Activated CD4-positive, alpha-beta T cell treated with anti-CD3 and anti-CD28 coated beads, Interleukin-2, amount 50 U/mL, for 4 hours (primary cell): ENCODE measurements around the gene GLIPR2.
"Not testable (repeated sequence)": the region's sequence is repeated elsewhere in the genome, so short reads cannot be mapped to it uniquely, and the experiment has no call there.

Experiments
- DNase-seq, 2 experiments: peaks; one replicate each; pipeline ENCODE4 v3.0.0-alpha.2; 2020

GLIPR2 gene

DNA sequence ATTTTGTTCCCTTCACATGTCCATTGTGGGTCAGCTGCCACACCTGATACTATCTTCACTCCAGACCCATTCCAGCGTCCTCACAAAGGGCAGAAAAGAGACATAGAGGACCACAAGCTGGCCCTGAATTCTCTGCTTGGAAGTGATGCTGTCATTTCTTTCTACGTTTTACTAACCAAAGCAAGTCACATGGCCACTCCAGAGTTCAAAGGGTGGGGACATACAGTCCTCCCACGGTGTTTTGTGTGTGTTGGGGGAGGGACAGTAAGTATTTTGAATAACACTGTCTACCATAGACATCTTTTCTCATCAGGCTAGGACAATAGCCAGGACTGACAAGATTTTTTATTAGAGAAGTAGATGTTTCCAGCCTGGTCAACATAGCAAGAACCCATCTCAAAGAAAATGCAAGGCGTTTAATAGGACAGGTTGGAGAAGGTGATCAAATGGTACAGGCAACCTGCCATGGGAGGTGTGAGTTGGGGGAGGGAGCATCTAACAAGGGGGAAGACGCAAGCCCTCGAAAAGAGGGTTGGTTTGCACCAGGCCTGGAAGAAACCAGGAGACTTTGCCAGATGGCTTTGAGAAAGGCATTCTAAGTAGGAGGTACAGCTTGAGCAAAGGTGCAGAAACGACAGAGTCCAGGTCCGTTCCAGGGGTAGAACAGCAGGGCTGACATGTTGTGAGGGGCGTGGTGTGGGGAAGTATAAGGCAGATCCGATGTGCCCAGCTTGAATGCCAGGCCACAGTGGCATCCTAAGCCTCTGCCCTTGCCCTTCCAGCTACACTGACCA lies 11.3 kb upstream of the GLIPR2 start:
- DNase-seq, result no peak

DNA sequence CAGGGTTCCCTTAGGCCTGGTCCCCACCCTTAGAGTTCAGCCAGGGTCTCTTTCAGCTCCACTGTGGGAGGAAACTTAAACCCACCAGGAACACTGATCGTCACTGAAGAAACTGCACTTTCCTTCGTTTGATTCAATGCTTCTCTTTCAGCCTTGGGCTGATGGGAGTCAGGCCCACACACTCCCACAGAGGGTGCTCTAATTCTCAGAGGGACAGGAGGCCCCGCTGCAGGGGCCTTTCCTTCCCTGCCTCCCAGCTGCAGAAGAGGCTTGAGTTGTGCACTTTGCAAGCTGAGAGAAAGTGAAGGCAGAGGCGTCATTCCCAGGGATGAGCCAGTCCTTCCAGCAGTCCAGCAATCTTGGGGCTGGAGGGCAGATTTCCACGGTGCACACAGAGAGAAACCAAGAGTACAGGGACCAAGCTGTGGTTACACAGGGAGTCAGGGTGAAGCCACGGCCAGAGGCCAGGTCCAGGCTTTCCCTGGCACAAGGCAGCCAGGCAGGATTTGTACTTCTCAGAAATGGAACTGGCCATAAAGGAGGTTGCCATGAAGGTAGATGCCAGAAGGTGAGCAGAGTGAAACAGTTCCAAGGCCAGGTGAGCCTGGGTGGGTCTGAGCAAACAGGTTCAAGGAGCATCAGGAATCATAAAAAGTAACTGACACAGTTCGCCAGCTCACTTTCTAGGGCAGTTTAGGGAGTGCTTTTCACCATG lies 10.4 kb upstream of the GLIPR2 start:
- no peak for DNase-seq

DNA sequence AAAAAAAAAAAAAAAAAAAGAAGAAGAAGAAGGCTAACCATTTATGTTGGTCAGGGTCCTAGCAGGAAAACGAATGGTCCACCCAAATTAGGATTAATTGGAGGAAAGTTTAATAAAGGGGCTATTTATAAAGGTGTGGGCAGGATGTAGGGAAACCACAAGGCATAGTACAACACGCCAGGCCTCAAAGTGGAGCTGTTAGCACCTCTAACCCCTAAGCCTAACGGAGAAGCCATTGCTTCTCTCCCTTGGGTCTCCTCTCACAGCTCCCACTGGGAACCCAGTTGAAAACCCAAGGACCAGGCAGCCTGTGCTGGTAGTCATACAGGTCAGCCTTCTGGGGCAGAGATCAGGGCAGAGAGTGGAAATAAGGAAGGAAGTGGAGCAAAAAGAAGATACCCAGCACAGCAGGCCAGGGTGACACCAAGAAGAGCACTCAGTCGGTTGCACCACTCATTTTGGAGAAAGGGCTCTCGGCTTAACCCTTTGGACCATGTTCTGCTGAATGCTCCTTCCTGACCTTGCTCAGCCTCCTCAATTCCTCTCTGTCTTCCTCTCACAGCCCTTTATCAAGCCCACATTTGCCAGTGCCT lies 8.8 kb upstream of the GLIPR2 start:
- DNase-seq, result no peak

DNA sequence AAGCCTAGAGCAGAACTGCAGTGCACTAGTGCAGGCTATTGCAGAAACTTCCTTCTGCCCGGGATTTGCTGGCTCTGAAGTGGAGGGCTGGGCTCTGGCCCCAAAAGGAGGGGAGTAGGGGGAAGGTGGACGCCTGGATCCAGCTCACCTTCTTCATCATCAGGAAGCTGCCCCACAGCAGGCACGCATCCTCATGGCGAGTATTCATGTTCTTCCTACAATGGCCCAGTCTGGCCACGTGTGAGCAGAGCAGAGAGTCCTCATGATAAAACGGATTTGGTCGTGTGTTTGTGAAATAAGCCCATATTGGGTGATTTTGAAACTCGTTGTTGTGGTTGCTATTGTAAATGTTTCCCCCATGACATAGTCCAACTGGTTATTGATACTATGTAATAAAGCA lies 8.2 kb upstream of the GLIPR2 start:
- no peak for DNase-seq

DNA sequence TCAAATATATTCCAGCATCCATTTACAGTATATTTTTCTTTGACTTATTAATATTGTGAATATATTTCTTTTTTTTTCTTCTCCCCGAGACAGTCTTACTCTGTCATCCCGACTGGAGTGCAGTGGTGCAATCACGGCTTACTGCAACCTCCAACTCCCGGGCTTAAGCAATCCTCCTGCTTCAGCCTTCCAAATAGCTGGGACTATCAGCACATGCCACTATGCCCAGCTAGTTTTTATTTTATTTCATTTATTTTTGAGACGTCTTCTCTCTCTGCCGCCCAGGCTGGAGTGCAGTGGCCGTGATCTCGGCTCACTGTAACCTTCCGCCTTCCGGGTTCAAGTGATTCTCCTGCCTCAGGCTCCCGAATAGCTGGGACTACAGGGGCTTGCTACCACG lies 7.4 kb upstream of the GLIPR2 start:
- DNase-seq, result no peak

DNA sequence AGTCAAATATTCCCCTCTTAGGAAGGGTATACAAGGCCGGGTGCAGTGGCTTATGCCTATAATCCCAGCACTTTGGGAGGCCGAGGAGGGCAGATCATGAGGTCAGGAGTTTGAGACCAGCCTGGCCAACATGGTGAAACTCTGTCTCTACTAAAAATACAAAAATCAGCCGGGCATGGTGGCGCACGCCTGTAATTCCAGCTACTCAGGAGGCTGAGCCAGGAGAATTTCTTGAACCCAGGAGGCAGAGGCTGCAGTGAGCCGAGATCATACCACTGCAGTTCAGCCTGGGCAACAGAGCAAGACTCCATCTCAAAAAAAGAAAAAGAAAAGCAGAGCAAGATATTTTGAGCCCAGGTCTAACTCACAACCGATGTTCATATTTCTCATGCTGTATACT lies 4.9 kb upstream of the GLIPR2 start:
- DNase-seq, result not testable (repeated sequence)

DNA sequence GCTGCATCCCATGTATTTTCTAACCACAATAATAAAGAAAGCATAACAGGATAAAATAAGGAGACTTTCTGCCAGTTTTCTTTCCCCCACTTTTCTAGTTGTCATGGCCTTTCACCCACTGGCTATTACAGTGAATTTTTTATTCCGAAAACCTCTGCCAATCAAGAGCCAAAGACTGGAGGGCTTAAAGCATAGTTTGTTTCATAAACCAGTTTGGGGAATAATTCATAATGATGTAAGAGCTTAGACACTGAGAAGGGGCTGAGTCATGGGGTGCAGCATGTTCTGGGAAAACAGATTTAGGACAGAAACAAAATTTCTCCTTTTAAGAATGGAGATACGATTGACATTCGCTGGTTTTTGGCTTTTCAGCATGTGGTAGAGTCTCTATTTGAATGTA lies 4.4 kb upstream of the GLIPR2 start:
- DNase-seq, result no peak

DNA sequence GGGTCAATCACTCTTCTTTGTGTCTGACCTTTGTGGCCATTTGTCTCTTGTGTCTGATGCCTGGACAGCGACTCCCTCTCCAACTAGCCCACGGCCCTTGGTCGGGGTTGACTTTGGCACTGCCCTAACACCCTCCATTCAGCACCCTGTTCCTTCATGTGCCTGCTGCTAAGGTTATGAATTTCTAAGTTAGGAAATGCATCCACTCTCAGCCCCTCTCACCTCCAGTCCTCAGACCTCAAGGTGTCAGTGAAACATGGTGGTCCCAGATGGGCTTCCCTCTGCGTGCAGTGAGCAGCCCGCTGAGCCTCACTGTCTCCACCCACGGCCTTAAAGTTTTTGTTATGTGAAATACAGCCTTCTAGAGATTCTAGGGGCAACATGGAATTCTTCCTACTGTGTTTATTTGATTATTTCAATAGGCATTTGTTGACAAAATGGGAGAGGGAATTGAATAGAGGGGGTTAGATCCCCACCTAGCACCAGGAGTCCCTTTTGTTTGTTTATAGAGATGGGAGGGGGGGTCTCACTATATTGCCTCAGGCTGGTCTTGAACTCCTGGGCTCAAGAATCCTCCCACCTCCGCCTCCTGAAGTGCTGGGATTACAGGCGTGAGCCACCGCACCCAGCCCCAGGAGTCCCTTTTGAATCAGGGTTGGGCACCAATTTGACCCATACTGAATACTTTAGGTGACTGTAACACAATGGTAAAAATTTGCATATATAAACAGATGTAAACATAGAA lies 1.6 kb upstream of the GLIPR2 start:
- no peak for DNase-seq

DNA sequence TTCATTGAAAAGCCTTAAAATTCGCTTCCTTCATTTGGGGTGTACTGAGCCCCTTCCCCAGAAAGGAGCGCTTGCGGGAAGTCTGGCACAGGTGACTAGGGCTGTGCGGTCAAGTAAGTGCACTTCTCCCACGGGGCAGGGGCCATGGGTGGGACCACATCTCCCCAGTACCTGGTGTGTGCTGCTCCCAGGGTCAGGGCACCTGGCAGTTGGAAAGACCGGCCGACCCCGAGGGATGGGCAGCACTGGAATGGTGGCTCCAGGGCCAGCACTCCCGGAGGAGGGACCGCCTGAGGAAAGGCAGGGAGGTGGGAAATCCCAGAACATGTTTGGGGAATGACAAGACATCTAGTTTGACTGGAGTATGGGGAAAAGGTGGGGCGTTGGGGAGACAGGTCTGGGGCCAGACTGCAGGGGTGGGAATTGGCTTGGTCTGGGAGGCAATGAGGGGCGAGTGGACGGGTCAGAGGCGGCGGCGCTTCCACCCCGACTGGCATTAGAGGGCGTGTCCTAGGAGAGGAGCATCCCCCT lies 727 bp upstream of the GLIPR2 start:
- no peak for DNase-seq

DNA sequence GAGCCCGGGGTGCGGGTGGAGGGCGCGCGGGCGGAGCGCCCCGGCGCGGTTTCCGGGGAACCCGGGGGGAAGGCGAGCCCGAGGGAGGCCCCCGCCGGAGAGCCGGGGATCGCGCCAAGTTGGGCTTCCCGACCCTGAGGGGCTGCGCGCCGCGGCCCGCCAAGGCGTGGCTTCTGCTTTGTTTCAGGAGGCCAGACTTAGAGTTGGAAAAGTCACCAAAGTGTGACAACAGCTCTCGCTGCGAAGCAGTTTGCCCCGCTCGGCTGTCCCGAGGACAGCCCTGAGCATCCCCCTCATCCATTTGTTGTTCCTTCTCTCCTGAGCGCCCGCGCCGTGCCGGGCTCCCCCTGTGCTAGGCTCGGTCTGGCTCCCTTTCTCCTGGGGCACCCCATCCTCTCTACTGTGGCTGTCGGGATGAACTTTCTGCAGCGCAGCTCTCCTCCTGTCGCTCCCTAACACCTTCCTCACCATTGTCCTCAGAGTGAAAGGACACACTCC lies 410 bp downstream of the GLIPR2 start:
- DNase-seq, result no peak

DNA sequence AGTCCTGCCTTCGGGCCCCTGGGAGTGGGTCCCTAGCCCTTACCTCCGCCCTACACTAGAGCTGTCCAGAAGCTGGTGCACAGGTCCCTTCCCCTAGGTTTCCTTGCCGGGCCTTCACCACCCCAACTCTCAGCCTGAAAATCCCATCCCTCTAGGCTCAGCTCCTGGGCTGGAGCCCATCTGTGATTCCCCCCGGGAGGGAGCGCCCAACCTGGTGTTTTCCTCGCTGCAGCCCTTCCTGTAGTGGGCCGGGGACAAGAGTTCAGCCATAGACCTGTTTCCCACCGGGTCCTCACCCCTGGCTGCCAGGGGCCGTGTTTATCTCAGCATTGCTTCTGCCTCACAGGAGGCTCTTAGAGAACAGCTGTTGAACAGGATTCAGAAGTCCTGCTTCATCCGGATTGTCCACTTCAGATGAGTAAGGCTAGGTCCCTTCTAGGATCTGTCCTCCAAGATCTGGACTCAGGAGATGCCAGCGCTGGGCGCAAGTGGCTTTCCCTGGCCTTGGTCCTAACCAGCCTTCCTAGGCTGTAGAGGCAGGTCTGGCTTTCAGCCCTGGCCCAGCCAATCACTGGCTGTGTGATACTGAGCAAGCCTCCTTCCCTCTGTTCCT lies 965 bp downstream of the GLIPR2 start:
- no peak for DNase-seq

DNA sequence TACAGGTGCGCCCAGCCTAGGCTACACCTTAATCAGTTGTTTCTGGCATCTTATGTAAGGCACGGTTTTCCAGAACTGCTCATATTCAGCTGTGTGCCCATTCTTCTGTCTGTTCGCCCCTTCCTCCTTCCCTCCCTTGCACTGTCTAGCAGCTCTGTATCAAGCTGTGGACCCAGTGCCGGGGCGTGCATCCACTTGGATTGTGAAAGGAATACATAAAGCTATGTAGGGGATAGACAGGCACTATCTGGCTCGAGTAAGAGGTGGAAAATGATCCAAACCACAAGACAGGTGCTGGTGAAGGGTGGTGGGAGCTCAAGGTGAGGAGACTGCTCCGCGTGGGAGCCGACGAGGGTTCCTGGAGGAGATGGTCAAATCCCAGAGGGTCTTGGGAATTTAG lies 2.0 kb downstream of the GLIPR2 start:
- no peak for DNase-seq

DNA sequence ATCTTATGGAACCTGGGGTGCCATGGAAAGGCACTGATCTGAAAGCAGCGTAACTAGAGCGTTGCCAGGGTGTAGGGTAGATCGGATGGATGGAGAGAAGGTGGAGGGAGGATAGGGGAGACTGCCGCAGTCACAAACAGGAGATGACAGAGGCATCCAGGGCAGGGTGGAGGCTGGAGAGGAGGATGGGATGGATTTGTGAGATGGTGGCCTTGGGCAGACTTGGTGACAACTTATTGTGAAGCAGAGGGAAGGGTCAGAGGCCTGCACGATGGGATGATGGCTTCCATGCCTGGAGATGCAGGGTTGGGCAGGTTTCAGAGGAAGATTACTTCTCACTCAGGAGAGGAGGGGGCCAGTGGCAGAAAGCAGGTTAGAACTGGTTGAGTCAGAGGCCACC lies 2.4 kb downstream of the GLIPR2 start:
- no peak for DNase-seq

DNA sequence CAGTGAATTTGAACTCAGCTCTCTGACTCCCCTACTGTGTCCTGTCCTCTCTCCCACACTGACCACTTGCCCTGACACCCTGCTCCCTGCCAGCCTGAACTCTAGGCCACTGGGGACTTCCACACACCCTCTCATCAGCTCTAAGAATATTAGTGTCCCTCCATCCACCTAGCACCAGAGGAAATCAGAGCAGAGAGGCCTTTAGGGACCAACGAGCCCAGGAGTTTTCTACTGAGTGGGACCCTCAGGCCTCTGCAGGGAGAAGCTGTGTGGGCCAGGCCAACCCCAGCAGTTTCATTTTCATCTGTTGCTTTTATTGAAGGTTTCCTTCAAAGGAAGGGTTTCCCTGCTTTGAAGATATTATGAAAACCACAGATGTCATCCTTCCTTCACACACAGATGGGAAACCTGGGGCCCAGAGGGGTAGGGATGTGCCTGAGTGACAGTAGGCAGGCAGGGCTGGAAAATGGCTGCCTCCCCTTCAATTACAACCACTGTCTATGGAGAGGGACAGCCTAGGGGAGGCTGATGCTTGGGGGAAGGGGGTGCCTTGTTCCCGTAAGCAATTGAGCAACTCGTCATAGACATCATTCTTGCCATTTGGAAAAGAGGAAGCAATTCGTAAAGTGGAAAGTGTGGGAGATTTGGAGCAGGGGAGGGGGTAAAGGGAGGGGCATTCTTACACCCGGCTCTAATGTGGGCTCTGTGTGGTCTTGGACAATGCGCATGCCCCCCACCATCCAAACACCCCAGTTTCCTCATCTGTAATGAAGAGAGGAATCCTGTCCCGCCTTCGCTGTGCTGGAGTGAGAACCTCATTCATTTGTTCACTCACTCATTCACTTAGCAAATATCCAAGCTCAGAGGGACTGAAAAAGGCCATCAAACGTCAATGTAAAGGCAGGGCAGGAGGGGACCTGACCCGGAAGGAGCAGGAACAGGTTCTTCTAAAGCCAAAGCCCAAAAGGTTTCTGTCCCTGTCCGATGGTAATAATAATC lies 3.9 kb downstream of the GLIPR2 start:
- DNase-seq, result no peak

DNA sequence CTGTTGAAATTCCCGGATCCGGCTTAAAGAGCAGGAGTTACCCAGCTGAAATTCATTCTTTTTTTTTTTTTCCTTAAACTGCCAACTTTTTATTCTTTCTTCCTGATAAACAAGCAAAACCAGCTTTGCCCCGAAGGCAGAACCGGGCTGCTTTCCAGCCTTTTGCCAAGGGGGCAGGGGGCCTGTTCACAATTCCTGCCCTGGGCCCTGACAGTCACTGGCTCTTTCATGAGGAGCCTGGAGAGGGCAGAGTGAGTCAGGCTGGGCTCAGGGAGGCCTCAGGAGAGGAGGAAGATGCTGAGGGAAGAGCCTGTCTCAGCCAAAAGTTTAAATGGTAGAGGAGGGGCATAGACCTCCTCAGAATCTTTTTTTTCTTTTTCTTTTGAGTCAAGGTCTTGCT lies 4.8 kb downstream of the GLIPR2 start:
- DNase-seq, result no peak

DNA sequence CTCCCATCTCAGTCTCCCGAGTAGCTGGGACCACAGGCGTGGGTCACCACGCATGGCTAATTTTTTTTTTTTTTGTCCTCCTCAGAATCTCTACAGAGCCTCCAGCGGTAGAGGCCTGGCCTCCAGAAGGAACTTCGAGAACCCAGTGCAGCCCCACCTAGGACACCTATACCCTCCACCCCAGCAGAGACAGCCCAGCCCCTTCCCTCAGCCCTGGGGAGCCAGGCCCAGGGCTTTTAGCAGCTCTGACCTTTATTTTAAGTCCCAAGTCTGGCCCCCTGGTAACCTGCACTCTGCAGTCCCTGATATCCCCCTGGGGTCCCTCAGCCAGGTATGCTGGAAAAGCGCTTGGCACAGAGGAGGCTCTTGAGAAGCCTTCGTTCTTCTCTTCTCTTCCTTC lies 5.2 kb downstream of the GLIPR2 start:
- DNase-seq, result no peak

DNA sequence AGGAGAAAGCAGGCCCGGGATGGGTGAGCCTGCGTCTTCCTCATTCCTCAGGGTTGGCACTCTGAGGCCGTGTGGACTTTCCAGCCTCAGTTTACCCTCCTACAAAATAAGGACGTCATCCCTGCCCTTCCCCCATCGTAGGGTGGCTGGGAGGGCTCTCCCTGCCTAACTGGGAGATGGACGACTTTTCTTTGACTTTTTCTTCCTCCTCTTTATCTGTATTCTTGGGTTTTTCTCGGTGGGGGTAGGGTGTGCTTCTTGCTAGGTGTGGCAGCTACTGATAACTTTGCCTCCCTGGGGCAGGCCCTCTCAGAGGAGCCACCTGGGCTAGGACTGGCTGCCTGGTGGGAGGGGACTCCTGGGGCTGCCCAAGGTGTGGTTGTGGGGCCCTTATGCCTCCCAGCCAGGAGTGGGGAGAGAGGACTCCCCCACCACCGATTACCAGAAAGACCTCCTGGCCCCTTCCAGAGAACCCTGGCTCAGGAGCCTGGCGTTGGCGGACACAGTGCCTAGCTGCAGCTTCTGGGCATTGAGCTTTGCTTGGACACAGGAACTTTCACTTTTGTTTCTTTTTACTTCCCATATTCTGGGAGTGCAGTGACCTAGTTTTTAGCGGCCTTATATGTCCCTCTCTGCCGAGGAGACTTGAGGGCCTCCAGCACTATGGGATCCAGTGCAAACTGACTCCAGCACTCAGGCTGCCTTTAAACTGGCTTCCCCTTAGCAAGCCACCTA lies 6.1 kb downstream of the GLIPR2 start:
- DNase-seq, result no peak

DNA sequence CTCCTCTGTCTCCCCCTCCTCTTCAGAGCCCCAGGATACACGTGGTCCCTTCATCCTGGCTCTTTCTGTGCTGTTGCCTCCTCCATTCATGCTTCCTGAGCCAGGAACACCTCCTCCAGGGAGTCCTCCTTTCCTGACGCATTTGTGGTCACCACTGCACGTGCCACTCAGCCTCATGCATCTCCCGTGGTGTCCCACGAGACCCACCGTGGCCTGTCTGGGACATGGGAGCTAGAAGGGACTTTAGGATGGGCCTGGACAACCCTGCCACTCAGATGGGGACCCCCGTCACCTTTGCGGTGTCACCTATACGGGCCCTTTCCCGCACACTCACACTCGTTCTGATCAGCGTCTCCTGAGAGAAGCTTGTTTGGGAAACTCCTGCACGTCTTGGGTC lies 6.7 kb downstream of the GLIPR2 start:
- DNase-seq, result no peak

DNA sequence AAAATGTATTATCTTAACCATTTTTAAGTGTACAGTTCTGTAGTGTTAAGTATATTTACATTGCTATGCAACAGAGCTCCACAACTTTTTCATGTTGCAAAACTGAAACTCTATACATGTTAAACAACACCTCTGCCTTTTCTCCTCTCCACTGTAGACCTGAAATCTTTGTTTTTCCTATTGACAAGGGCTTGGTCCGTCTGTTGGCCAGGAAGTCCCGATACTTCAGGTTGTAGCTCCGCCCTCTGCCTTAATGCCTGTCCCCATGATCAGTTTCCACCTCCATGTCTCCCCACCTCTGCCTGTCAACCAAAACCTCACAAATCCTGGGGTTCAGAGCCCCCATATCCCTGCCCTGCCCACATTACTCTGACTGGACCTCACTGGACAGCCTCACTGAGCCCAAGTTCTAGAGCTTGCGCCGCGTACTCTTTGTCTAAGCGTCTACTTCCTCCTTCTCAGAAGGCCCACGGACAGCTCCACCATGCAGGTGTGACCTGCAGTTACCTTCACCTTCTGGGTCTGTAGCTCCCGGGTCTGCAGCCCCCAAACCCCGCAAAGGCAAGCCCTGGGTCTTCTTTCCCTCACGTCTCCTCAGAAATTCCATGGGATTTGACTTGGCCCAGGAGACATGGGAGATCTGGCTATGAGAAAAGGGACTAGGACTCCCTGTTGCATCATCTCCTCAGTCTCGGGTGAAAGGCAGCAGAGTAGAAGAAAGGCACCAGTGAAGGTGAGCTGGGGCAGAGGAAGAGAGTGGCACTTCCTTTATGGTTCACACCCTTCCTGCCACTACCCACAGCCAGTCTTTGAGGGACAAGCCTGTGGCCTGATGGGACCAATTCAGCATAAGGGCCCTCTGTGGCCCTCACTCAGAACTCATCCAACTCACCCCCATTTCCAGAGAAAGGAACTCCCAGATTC lies 8.0 kb downstream of the GLIPR2 start:
- no peak for DNase-seq
